ENCODE results near the gene CARMIL1.

CARMIL1 gene

DNA sequence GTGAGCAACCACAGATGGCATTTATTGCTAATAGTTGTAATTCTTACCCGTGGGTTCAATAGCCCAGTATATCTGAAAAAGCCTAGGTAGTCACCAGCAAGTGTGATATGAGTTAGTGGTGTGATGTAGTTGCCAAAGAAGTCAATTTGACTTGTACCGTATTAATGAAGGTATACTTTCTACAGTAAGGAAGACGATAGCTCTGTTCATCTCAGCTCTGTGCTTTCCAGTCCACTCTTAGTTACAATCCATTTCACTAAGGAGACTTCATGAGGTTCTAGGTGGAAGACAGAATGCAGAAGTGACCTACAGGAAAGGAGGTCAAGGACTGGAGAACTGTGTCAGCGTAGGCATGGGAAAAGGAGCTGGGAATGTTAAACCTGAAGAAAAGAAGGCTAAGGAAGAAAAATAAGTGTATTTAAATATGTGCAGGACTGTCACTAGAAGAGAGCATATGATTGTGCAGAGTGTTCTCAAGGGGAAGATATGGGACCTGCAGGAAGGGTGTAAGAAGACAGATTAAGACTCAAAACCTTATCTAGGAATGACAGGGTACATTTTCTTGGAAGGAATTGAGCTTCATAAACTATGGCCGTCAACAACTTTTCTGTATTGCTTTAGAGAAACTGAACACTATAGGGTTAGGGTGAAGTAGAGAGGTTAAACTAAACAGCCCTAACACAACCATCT is 255.9 kb downstream of the CARMIL1 start:
- DNase-seq: no peak

DNA sequence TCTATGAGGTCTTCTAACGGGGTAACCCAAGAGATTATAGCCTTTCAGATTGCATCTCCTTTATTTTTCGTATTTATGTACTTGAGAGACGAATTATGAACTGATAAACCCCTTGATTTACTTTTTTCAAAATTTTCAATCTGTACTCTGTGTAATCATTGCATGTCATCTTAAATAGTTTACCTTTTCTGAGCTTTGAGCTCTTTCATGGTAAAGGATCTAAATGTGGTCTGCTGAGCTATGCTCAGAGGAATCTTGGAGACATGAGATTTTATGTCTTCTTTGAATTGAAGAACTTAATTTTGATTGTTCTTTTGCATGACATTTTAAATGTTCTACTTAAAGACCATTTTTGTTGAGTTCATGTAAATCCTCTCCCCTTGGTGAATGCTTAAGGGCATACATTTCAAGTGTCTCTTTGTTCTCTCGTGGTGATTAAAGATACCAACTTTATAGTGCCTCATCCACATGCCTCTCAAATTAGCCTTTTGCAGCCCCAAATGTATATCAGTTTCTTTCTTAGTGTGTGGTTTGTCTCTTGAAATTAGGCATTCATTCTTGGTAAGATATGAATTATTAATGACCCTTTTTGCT is 256.6 kb downstream of the CARMIL1 start:
- DNase-seq: no peak

DNA sequence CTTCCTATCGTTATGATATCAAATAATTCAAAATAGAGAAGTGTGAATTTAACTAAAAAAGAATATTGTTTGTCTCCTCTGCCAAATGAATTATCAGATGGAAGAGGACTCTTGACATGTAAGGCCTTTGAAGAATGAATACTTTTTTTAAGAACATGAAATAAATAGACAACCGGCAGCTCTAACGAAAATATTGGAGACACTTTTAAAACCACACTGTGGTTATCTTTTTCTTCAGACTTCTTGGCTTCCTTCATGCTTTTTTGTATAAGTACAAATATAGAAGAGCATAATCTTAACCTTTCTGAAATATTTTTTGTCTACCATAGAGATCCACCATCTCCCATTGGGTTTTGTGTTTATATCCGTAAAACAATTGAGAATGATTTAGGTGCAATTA is 257.6 kb downstream of the CARMIL1 start:
- DNase-seq: no peak

DNA sequence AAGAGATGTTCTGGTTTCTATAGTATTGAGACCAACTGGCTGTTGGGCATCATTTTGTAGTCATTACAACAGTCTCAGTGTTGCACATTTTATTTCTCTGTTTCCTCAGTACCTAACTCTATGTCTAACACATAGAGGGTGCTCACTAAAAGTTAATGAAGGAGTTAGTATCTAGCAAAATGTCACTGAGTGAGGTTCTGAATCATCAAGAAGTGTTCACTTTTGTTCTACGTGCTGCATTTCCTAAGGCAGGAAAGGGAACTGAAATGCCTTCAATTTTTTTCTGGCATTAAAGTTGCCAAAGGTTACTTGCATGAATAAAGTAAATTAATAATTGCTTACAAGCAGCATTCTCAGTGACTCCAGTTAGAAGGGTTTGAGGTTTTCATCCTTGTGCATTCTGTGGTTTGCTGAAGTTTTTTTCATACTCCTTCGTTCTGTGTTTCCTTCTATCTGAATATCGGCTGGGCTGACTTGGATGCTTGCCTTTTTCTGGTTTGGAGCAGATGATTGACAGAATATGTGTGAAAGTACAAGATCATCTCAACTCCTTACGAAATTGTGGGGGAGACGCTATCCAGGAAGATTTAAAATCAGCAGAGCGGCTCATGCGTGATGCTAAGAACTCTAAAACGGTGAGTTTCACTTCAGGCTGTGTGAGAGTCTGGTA is 258.3 kb downstream of the CARMIL1 start:
- DNase-seq: peak; percentile 5

DNA sequence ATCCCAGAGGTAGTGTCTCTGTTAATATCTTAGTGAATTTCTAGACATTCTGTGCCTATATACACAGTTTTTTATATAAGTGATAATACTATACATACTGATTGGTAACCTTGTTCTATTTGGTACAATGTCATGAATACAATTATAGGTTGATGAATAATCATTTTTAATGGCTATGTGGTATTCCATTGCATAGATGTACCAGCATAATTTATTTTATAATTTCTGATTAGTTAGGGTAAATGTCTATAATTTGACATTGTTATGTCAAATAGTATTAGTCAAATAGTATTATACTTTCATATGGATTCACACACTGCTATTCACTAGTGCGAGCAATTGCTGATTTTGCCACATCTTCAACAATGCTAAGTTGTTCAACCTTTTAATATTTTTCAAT is 262.1 kb downstream of the CARMIL1 start:
- no peak for DNase-seq

DNA sequence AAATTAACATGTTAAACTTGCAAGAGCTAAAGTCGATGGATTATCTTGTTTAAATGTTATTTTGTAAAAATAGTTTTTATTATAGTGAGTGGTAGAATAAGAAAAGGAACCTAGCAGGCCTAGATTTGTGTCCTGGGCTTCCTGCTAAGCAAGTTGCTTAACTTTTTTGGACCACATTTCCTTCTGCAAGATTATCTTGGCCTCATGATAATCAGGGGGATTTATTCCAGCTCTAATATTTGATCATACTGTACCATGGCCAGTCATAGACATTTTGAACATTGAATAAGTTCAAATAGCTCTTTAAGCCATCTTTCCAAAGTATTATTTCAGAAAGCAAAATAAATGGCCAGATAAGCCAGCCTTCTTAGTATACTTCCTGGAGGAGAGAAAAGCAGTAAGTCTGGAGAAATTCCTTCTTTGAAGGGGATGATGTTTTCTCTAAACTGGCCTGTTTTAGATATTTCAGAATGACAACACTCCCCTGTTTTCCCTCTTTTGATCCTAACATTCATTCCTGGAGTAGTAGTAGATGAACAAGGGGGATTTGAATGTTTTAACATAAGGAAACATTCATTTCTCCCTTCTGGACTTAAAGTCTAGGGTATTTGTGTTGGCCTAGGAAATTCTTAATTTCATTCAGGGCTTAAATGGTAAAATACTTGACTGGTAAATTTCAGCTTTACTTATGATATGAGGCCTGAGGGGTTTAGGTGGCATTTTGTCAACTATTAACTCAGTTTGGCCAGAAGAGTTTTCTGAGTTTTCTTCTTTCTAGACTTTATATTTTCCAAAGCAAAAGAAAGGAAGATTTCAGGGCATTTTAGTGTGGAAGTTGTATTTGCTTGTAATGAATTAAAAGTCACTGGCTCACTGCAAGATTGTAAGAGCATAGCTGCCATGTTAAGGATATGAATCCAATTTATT is 264.1 kb downstream of the CARMIL1 start:
- no peak for DNase-seq

DNA sequence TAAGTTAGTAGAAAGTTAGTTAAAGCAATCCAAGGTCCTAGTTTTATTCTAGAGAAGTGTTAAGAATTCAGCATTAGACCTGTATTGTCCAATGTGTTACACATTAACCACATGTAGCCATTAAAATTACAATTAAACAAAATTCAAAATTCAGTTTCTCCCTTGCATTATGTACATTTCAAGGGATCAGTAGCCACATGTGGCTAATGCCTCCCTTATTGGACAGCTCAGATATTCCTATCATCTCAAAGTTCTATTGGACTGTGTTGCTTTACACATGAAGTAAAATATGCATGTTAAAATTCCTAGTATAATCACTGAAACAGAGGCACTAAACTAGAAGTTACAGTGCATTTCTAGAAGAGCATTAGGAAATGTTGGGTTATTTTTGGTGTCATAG is 265.7 kb downstream of the CARMIL1 start:
- DNase-seq: no peak

DNA sequence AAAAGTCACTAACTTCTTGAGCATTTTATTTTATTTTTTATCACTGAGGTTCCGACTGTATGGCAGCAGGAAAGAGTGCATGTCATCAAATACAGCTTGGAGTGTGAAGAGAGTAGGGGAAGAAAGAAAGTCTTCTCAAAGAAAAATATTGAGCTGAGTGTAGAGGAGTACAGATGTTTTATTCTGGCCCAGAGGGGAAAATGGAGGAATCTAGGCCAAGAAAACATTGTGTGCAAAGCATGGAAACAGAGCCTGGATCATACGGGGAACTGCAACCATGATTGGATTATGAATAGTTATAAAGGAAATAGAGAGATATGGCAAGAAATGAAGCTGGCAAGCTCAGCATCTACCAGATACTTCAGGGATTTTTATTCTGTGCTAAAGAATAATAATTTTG is 268.6 kb downstream of the CARMIL1 start:
- no peak for DNase-seq

DNA sequence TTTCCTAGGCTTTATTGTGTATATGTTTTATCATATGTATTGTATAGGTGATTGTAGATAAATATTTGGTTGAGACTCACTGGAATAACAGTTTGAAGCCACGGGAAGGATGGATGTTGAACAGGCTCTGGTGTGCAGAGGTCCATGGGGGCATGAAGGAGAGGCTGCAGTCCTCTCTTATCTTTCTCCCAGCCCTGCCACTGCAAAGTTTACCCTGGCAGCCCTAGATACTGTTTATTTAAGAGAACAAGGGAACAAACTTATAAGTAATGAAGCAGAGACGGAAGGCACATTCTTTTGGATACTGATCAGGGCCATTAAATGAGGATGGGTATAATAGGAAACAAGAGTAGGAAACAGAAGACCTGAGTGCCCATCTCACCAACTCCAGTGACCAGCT is 269.3 kb downstream of the CARMIL1 start:
- no peak for DNase-seq

DNA sequence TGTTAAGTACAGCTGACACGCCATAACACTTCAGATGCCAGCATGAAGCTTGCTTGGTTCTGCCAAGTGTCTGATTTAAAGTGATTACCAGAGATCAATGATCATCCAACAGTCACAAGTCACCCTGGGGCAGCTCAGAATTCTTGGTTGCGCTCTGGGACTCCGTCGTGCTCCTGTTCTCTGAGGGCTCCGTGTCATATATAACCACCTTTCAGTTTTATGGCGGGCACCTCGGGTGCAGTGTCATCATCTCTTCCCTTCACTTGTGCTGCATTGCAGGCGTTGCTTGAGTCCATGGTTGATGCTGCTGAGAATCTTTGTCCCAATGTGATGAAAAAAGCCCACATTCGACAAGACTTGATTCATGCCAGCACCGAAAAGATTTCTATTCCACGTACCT is 271.5 kb downstream of the CARMIL1 start:
- DNase-seq: no peak

DNA sequence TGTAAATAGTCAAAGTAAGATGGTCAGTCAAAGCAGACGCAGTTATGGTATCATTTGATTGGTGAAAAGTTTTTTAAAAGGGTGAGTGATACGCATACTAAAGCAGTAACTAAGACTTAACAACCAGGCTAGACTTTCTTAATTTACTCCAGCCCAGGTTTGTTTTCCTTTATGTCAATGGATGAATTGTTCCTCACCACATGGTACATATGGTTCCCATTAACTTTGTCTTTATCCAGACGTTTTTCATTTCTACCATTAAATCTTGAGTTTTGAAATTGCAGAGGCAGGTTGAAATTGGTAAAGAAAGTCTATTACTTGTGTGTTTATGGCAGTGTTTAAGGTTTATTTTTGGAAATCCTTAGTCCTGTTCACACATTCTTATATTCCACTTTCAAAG is 274.3 kb downstream of the CARMIL1 start:
- peak; percentile 34 for DNase-seq

DNA sequence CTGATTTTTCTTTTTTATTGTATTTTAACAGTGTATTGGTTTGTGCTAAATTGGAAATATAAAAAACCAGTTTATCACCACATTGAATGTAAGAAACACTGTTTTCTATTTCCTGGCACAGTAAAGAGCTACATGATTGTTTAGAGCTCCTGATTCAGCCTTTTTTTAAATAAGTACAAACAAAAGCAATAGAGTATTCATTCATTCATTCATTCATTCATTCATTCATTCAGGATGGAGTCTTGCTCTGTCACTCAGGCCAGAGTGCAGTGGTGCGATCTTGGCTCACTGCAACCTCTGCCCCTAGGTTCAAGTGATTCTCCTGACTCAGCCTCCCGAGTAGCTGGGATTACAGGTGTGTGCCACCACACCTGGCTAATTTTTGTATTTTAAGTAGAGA is 276.0 kb downstream of the CARMIL1 start:
- no peak for DNase-seq

DNA sequence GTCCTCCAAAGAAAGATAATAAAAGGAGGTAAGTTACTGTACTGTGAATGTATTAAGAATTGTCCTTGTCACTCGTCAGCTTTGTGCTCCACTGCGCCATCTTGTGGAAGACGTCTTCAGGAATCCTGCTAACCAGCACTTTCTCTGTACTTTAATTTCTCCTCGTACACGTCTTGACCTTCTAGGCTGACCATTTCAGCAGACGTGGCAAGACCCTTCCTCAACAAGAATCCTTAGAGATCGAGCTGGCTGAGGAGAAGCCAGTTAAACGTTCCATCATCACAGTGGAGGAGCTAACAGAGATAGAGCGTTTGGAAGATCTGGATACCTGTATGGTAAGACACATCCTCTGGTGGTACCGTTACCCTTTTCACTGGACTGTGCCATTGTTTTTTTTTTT is 277.3 kb downstream of the CARMIL1 start:
- peak; percentile 72 for DNase-seq

DNA sequence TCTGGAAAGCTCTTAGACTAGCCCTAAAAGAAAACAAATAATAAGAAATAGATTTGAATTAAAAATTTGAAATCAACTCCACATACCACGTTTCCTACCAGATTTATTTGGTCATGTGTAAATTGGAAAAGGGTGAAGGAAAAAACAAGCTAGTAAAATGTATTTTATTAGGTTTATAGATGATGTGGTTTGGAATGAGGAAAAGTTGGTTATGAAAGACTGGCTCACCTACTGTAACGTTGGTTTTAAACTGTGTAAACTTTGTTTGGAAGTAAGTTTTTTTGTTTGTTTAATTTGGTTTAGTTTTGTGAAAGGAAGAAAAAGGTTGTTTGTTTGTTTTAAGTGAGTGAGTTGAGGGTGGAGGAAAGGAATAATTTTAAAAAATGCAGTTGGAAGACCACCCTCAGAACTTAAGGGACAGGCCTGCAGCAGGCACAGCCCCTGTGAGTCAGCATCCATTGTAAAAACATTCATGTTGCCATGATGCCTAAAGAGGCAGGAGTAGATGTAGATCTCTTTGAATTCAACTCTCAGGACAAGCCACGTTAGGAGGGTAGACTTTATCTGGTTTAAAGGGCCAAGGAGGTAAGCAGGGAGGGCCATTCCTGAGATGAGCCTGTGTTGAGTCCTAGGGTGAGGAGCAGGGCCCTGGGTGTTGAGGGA is 279.1 kb downstream of the CARMIL1 start:
- DNase-seq: no peak

DNA sequence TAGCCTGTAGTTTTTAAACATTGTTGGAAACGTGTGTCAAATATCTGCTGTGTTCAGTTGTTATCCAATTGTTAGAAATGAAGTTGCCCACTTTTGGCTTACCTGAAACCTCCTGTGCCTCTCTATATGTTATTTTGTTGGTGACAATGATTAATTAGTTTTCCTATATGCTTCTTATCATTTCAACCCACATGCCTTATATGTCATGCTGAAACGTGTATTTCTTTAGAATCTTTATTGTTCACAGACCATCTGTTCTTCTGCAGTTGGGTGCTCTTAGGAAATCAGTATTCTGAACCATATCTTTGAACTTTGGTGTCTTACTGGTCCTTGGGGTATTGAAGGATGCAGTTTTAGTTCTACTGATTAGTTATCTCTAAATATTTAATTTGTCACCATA is 281.7 kb downstream of the CARMIL1 start:
- no peak for DNase-seq

DNA sequence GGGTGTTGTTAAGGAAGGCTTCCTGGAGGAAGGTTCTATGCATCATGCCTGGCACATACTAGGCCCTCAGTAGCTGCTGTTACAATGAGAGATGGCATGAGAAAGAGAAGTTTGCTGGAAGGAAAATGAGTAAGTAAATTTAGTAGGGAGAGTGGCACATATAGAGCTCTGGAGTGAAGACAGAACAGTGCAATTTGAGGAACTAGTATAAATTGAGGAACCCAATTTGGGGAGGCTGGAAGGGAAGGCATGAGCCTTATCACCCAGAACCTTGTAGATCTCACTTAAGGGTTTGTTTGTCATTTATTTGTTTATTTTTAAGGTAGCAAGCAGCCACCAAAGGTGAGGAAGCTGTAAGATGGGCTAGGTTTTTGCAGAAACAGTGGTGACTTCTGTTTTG is 285.8 kb downstream of the CARMIL1 start:
- DNase-seq: no peak

DNA sequence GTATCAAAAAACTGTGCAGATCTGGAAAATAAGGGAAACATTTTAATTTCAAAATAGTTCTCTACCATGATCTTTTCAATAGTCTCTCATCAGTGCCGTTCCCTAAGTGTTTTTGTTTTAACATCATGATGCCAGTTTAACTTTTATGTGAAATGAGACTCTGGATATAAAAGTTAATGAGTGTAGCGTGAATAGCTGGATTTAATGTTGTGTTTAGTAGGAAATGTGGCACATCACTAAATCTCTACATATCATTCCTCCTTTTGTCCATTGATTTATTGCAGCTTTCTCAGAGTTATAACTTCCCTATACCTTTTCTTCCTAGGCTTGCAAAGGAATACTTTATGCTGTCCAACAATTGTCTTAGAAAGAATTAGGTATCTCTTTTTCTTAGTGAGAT is 291.4 kb downstream of the CARMIL1 start:
- DNase-seq: no peak

DNA sequence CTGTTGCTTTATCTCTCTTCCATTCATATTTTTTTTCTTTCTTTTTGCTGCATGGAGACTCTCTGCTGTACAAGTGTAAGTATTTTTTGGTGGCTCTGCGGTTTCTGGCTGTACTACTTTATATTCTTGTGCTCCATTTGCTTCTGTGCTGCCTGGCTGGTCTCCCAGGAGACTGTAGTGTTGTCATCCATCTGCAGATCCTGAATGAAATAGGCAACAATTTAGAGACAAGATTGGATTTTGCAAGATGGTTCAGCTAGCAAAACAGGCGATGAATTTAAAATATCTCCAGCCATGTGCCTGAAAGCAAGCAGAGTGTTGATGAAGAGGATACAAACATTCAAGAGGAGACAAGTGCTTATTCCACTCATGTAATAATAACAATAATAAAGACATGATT is 297.7 kb downstream of the CARMIL1 start:
- no peak for DNase-seq

DNA sequence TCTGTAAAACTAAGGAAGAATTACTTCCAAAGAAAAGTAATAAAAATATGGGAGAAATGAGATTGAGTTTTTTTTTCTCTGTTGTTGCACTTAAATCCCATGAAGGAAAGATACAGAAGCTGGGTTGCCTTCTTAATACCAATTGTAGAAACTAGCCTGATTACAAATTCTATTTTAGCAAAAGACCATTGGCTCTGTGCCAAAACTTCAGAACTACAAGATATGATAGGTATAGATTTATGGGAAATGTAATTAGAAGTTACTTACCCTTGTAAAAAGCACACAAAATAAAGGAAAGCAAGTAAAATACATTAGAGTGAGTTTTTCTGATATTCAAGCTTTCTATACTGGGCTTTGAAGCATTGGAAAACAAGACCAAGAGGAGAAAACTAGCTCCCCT is 299.4 kb downstream of the CARMIL1 start:
- no peak for DNase-seq

DNA sequence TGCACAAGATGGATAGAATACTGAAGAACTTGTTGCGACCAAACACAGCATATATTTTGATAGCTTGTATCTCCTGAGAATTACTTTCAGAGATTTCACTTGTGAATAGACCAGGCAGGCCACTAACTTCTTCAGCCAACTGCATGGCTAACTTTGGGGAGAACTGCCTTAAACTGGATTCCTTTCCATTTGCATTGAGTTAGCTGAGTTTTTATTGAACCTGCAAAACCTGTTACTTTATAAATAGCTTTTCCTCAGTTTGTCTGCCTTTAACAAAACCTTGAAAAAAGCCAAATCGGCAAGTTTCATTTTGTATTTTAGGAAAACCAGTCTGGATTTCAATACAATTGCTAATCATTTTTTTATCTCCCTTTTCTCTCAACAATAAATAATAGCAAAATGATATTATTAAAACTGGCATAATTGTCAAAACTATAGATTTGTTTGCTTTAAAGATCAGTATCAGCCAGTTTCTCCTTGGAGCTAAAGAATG is 300.3 kb downstream of the CARMIL1 start:
- DNase-seq: no peak

DNA sequence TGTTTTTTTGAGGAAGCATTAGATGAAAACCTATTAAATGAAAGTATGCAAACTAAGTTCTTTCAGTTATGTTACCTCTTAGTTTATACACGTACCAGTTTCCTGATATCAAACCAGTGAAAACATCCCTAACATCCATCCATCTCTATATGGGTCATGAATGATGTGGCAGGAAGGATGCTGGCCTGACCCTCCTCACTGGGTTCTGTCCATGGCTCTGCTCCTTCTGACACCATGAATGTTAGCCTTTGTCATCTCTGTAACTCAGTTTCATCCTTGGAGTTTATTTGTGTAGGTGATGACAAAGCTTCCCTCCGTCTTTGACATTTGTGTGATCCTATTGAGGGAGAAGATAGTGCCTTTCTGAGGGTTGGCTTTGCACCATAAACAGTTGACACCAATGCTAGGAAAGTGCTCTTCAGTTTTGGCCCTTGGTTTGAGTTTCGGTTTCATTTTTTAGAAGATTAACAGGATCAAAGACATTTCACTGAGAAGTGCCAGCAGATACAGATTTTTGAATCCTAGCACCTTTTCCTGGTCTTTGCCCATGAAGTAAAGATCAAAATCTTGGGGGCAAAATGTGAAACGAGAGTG is 300.8 kb downstream of the CARMIL1 start:
- no peak for DNase-seq

DNA sequence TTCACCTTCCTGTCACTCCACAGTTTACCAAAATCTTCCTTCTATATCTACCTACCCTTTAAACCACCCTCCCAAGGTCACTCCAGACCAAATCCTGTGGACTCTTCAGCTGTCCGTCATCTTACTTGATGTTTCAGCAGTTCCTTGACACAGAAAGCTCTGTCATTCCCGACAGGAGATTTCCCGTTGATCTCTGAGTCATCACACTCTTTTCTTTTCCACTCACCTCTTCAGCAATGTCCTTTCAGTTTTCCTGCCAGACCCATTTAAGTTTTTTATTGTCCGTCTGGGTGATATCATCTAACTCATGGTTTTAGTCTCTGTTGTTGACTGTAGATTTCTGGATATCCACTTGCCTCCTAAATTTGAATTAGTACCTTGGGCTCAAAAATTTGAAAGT is 302.9 kb downstream of the CARMIL1 start:
- DNase-seq: no peak
